AG04449 (cell line): ENCODE measurements around the gene MAST3.

ENCODE experiments used
- CTCF ChIA-PET: fragments of 350-600 bp; formaldehyde crosslinking; extraction: SDS; loops from one replicate; lab custom pipeline; 2021; ENCODE audit warnings: antibody characterized with exemption; lab: Yijun Ruan, JAX
- POLR2A ChIA-PET: fragments of 400-600, 350-600 bp; formaldehyde crosslinking; extraction: SDS; loops from one replicate; lab custom pipeline; 2020; ENCODE audit warnings: antibody characterized with exemption, inconsistent platforms; lab: Yijun Ruan, JAX
- DNase-seq: peaks from one replicate; pipeline ENCODE4 v3.0.0-alpha.2; 2010; ENCODE audit warnings: low read depth, low spot score
- H3K4me3 ChIP-seq: 2 replicates; pipeline ENCODE4 v1.5.1; 2011; ENCODE audit warnings: low read depth, mild to moderate bottlenecking, control low read depth, low read length
- CTCF ChIP-seq: IDR thresholded peaks from one replicate; pipeline ENCODE4 v1.5.1; 2011; ENCODE audit warnings: mild to moderate bottlenecking, moderate library complexity, low read length, control low read depth, inconsistent platforms; ENCODE audit not compliant: insufficient read depth; ENCODE audit errors: missing control alignments

MAST3 gene

GRCh38 chr19:18168673-18169381 is 71.2 kb downstream of the MAST3 start:
- POLR2A ChIA-PET: no interaction called here
- DNase-seq: no peak
- H3K4me3 ChIP-seq: no peak overlapping the region
- TF ChIP-seq CTCF: no peak
- CTCF ChIA-PET: interaction anchor here (0.8 to 6.8 kb wide), 16 partner anchors 9 to 243 kb away, joined by 3 to 52 read pairs (median 4); partner anchors contain the start of gene ARRDC2

- TF ChIP-seq CTCF: no peak
- no peak overlapping the region for H3K4me3 ChIP-seq
- DNase-seq: no peak
- POLR2A ChIA-PET: interaction anchor here (1.2 kb wide), 1 partner anchor 58 kb away, joined by 3 read pairs; no protein-coding TSS in a partner anchor
- CTCF ChIA-PET: interaction anchor here (0.9 to 1.8 kb wide), 7 partner anchors 9 to 109 kb away, joined by 3 to 13 read pairs (median 4); no protein-coding TSS in a partner anchor
Measured at GRCh38 chr19:18170714-18171255, 73.2 kb downstream of the MAST3 start.

- DNase-seq: no peak
- TF ChIP-seq CTCF: no peak
- ChIA-PET POLR2A (no interaction called here), CTCF (interaction anchor here (0.9 to 1.8 kb wide), 7 partner anchors 8 to 81 kb away, joined by 3 to 6 read pairs (median 4); no protein-coding TSS in a partner anchor)
- H3K4me3 ChIP-seq: no peak overlapping the region
Measured at GRCh38 chr19:18171605-18172327, 74.2 kb downstream of the MAST3 start.

- POLR2A ChIA-PET: no interaction called here
- TF ChIP-seq CTCF: no peak
- CTCF ChIA-PET: interaction anchor here (1.2 to 1.6 kb wide), 4 partner anchors 8 to 80 kb away, joined by 3 to 6 read pairs (median 4); no protein-coding TSS in a partner anchor
- no peak overlapping the region for H3K4me3 ChIP-seq
- no peak for DNase-seq
Measured at GRCh38 chr19:18172331-18173053, 74.9 kb downstream of the MAST3 start.

GRCh38 chr19:18173054-18173571 is 75.5 kb downstream of the MAST3 start:
- DNase-seq: no peak
- no peak for TF ChIP-seq CTCF
- peak overlapping the region; percentile 71 for H3K4me3 ChIP-seq
- ChIA-PET POLR2A (no interaction called here), CTCF (interaction anchor here (1.2 to 1.6 kb wide), 4 partner anchors 9 to 79 kb away, joined by 3 to 6 read pairs (median 4); no protein-coding TSS in a partner anchor)
